ENCODE data around the gene C1S.
A peak's percentile ranks its signal among the peaks of the same experiment; 100 is the strongest.

The C1S gene

DNA sequence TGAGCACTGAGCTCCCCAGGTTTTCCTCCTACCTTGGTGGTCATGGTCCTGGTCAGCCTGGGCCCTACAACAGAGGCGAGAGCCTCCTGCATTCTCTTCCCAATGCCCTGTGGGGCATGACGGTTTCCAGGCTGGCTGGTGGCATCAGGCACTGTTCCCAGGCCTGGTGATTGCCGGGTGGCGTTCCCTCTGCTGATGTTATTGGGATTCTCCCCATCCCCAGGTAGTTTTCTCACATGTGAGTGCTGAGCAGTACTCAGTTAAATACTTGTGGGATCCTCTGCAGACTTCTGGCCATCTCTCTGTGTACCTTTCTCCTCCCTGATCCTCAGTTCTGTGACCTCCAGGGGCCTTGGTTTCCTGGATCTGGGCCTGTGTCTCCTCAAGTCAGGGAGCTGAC lies 16.0 kb downstream of the C1S start:
- no peak for DNase-seq (ENCODE audit: low read depth)

DNA sequence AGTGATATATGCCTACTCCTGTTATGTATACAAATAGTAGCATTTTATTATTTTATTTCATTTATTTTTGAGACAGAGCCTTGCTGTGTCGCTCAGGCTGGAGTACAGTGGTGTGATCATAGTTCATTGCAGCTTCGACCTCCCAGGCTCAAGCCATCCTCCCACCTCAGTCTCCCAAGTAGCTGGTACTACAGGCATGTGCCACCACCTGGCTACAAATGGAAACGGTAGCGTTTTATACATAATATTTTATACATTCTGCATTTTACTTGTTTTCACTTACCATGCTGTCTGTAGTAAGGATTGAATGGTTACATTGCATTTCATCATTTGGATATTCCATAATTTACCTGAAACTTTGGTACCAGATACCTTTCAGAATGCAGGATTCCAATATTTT lies 17.6 kb downstream of the C1S start:
- DNase-seq (ENCODE audit: low read depth): no peak

DNA sequence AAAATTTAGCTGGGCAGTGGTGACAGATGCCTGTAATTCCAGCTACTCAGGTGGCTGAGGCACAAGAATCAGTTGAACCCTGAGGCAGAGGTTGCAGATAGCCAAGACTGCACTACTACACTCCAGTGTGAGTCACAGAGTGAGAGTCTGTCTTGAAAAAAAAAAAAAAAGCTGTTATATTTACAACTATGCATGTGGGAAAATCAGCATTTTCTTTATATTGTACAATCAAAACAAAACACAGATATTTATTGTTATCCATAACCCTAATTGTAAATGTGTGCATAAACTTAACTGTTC lies 19.3 kb downstream of the C1S start:
- DNase-seq (ENCODE audit: low read depth): no peak

DNA sequence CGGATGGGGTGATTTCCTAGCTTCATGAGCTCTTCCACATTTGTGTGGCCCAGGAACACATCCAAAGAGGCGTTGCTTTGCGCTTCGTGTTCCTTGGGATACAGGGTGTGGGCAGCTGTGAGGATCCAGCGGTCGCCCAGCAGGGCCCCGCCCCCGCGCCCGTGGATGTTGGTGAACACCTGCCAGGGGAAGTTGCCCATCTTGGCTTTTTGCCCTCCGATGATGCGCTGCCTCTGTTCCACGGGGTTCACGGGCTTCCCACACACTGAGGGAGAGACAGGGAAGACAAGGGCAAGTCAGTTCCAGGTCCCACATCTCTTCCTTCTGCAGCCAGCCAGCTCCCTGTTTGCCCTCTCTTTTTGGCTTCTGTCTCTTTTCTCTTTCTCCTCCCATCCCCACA lies 20.5 kb downstream of the C1S start:
- no peak for DNase-seq (ENCODE audit: low read depth)

DNA sequence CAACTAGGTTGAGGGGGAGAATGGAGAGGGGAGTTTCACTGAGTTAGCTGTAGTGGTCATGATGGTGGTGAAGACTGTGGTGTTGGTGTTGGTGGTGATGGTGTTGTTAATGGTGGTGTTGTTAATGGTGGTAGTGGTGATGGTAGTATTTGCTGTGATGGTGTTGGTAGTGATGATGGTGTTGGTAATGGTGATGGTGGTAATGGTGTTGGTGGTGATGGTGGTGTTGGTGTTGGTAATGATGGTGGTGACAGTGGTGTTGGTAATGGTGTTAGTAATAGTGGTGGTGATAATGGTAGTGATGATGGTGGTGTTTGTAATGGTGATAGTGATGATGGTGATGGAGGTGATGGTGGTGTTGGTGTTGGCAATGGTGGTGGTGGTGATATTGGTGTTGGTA lies 22.6 kb downstream of the C1S start:
- DNase-seq (ENCODE audit: low read depth): no peak

DNA sequence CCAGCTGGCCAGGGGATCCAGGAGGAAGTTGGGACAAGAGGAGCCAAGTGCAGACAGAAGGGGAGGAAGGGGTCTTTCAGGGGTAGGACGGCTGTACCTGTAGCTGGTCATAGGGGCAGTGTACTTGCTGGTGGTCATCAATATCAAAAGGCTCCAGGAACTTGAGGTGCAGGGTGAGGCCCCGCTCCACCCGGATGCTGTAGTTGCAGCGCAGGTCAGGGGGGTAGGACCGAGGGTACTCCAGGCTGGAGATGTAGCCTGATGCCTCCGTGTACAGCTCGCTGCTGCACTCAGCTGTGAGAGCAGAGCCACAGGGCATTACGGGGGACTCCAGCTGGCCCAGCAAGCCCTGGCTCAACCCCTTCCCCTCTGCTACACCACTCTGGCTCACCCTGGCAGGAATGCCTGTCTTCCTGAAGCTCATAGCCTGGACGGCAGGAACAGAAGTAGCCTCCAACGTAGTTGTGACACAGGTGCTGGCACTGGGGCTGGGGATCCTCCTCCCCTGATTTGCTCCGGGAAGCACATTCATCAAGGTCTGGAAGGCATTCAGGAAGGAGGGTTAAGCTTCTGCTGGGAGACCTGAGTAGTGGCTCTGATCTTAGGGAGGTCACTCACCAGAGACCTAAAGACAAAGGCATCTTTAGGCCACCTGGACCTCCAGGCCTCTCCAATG lies 28.8 kb downstream of the C1S start:
- no peak for DNase-seq (ENCODE audit: low read depth)

DNA sequence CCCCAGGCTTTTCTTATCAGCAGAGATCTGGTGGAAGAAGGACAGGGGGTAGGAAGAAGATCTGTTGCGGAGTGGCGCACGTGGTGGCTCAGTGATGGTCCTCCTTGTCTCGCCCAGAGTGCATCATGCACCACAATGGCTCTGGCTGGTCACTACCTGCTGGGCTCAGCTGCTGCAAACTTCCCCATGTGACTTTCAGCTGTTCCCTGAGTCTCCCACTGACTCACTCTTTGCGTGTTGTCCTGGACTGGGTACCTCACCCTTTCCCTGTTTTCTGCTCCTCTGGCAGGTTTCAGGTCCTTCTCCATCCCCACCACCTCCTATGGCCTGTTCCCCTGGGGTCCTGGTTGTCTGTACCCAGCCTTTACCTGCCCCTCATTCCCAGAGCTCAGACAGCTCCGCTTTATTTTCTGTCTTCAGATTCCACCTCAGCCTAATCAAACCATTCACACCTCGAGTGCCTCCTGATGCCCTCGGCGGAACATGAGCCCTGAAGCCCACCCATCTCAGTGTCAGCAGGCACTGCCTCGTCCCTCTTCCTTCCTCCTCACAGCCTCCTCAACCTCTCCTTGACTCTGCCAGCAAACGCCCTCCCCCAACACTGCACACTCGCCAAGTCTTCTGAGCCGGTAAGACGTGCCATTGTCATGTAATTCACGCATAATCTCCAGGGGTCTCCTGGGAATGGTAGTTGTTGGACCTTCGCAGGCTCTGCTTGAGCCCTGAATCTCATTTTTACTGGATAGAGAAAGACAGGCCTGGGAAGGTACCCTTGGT lies 29.9 kb downstream of the C1S start:
- no peak for DNase-seq (ENCODE audit: low read depth)

DNA sequence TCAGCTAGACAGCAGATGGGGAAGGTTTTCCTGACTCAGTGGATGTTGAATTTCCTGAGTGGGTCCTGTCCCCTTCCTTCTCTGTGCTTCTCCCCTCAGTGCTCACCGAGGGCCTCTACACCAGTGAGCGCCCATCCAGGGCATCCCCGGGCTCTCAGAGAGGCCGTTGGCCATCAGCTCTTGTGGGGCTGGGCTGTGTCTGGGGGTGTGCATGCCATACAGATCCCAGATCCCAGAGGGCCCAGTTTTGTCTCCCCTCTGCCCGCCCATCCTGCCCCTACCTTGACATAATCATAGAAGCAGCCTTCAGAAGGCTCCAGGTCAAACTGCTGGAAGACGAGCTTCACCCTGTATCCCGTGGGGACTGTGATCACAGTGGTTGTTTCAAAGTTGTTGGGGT lies 30.7 kb downstream of the C1S start:
- no peak for DNase-seq (ENCODE audit: low read depth)

DNA sequence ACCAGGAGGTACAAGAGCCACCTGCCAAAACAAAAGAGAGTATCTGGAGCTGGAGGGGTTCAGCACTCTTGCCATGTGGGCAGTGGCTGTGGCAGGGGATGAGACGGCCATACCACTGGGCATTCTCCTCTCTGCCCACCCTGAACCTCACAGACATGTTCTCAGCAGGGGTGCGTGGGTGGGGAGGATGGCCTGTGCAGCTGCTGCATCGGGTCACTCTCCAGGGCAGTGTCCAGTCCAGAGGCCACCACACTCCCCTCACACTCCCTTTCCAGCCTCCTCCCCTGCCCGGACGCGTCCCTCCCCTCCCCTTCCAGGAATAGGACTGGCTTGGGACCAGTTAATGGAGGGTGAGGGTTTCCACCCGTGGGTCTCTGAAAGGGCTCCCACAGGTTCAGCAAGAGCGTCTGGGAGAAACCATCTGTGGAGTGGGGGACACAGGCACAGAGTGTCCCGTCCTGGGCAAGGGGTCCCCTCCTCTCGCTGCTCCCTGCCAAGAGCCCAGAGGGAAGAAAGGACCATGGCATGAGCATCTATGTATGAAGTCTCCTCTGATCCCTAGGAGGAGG lies 31.2 kb downstream of the C1S start:
- DNase-seq (ENCODE audit: low read depth): no peak

DNA sequence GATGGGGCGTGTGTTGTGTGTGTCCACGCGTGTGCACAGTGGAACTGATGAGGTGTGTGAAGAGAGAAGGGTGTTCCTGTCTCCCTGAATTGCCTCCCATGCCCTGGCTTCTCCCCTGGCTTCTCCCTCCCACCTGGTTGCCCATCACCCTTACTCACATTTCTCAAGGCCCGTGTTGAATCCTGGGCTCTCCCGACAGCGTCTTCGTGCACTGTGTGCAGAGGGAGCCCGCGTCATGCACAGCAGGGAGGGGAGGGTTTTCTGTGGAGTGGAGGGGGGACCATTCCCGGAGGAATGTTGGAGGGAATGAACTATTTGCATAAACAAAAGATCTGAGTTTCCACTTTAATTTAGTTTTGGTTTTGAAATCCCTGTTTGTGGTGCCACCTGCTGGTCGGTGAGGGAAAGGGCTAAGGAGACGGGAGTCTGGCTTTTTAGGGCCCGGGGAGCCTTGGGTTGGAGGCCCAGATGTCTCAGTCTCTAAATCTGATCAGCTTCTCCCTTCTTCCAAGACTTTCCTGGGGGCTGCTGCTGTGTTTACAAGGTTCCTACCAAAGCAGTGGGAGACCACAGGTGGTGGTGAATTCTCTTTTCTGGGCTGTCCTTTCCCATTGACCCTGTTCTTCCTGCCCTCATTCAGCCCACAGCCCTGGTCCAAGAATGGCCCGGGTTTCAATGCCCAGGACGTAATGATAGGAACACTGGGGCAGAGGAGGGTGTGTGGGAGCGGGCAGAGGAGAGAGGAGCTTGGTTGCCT lies 31.9 kb downstream of the C1S start, which contains the start of gene C1R:
TSS of gene C1R (minus strand) at position 217 of the 757 bp plus-strand sequence. CDS start at position 160, 57 bp downstream.
- DNase-seq (ENCODE audit: low read depth): peak; percentile 57

DNA sequence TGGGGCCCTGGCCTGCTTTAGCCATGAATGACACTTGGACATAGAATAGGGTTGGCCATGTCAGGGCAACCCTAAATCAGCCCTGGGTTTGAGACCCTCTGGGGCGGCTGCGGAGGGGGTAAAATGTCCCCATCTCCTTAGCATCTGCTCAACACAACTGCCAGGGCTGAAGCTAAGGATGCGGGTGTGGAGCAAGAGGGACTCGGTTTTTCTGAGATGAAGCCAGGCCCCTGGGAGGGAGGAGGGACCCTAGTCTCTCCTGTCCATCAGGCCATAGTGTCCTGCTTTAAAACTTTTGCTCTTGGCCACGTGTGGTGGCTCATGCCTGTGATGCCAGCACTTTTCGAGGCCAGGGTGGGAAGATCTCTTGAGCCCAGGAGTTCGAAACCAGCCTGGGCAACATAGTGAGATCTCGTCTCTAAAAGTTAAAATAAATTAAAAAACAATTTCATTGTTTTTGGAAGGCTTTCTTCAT lies 32.5 kb downstream of the C1S start:
- no peak for DNase-seq (ENCODE audit: low read depth)

DNA sequence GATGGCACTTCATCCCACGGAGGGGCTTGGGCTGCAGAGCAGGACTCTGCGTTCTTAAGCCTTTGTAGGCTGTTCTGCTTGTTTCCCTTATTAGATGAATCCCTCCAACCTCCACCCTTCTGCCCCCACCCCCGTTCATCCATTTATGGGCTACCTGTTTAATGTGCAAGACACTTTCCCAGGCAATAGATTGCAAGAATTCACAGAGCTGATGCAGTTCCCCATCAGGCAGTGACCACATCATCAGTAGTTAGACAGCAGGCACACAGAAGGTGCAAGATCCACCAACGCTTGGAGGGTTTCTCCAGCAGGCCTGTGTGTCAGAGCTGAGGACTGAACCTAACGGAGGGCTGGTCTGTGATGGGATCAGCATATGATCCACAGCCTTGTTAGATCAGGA lies 33.0 kb downstream of the C1S start:
- no peak for DNase-seq (ENCODE audit: low read depth)

DNA sequence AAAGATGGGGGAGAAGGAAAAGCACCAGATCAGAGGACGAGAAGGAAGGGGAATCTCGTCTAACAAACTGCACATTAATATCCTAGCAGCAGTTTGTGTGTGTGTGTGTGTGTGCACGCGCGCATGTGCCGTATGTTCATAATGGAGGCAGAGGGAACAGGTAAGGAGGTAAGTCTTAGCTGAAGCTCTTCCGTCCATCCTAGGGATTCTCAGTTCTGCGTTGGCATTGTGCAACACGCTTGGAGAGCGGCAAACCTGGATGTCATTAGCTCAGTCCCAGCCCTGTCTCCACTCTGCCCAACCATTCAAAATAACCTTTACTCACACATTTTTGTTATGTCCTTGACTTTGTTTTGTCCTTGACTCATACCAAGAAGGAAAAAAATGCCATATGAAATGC lies 33.4 kb downstream of the C1S start:
- no peak for DNase-seq (ENCODE audit: low read depth)

DNA sequence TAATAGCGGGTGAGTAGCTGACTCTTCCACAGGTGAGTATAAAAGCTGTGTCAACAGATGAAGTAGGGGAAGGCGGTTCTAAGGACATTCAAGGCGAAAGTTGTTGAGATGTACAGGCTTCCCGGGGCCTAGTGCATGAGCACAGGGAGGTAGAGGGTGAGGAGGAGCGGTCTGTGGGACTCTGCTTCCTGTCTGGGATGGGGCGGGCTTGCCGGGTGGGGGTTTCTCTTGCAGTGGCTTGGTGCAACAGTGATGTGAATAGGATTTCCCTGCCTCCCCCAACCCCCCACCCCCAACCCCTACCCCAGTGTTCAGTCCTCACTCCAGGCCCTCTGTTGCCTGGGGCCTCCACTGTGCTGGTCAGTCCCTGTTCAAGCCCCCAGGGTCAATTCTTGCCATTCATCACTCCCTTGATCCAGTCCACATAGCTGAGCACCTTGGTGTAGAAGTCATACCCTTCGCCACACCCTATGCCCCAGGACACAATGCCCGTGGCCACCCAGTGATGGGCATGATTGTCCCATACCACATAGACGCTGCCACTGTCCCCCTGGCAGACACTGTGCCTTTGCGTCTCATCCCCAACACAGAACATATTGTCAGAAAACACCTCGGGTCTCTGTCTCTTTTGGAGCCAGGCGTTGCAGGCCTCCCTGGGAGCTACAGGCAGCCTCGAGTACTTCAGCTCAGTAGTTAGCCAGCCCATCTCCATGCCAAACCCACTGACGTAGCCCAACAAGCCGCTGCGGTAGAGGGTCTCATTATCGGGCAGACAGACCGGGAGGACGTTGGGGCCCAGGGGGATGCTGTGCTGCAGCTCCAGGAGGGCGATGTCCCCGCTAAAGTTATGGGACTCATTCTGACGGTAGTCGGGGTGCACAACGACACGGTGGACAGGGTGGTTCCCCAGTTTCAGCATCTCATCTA lies 35.8 kb downstream of the C1S start:
- no peak for DNase-seq (ENCODE audit: low read depth)

DNA sequence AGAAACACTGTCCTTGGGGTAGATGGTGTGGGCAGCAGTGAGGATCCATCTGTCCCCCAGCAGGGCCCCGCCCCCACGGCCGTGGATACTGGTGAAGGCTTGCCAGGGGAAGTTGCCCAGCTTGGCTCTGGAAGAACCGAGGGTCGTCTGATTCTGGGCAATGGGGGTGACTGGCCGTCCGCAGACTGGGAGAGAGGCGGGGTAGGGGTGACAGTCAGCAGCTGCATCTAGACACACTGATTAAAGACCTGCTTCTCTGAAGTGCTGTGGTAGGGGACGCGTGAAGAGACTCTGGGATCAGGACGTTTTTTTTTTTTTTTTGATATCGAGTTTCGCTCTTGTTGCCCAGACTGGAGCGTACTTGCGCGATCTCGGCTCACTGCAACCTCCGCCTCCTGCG lies 36.5 kb downstream of the C1S start:
- DNase-seq (ENCODE audit: low read depth): no peak

DNA sequence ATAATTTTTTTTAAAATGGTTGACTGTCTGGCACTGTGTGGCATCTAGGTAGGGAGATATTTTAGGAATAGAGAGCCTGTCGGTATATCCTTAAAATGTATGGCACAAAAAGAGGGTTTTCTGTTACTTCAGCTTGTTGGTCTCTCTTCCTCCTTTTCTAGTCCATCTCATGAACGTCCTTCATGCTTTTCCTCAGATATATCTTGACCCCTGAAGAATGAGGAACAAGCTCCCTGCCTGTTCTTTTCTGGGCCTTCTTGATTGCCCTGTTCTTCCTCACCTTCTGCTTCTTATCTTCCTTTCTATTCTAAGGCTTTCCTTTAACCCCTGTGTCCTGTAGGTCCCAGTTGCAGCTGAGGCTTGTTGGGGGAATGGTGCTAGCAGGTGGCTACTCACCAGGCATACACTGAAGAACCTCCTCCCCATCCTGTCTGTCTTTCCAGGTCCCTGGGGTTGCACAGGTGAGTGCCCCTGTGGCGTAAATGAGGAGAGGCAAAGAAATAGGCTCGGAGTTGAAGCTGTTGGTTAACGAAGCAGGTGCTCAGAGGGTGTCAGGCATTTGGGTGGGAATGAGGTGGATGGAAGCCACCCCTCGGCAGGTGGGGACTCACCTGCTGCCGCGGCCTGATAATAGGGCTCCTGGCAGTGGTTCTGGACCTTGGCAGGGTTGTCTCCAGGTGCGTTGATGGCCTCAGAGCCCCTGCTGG lies 38.9 kb downstream of the C1S start:
- DNase-seq (ENCODE audit: low read depth): no peak

DNA sequence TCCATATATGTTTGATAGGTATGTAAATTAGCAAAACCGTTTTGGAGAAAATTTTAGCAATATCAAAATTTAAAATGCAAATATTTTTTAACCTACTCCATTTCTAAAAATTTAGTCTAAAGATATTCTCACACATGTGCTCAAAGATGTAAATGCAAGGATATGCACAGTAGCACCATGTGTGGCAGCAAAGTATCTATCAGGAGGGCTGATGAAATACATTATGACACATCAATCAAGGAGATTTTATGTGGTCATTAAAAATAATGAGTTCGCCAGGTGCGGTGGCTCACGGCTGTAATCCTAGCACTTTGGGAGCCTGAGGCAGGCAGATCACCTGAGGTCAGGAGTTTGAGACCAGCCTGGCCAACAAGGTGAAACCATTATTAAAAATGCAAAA lies 39.7 kb downstream of the C1S start:
- DNase-seq (ENCODE audit: low read depth): no peak

DNA sequence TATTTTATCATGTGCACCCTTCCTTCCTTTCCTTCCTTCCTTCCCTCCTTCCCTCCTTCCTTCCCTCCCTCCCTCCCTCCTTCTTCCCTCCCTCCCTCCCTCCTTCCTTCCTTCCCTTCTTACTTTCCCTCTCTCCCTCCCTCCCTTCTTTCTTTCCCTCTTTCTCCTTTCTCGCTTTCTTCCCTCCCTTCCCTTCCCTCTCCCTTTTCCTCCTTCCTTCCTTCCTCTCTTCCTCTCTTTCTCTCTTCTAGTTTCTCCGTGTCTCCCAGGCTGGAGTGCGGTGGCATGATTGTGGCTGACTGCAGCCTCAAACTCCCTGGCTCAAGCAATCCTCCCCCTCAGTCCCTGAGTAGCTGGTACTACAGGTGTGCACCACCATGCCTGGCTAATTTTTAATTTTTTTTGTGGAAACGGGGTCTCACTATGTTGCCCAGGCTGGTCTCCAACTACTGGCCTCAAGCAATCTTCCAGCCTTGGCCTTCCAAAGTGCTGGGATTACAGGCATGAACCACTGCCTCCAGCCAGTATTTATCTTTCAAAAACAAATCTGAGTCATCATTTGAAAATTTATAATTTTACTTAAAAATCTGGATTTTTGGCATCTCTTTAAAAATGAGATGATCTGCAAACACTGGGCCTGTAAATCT lies 40.7 kb downstream of the C1S start:
- no peak for DNase-seq (ENCODE audit: low read depth)

DNA sequence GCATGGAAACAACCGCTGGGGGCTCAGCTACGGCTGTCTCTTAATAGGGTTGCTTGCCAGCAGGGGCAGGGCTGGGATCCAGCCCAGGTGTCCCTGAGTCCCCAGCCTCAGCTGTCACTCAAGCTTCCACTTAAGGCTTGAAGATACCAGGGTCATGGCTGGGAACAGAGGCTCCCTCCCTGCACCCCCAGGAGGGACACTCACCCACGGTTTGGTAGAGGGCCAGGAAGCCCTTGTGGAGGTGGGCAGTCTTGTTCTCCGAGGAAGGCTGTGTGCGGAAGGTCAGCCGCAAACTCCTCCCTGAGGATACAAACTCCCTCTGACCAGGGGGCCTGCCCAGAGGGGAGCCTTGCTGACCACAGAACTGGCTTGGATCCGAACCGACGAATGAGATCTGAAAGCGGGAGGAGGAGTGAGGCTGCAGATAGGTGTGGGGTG lies 41.2 kb downstream of the C1S start:
- no peak for DNase-seq (ENCODE audit: low read depth)

DNA sequence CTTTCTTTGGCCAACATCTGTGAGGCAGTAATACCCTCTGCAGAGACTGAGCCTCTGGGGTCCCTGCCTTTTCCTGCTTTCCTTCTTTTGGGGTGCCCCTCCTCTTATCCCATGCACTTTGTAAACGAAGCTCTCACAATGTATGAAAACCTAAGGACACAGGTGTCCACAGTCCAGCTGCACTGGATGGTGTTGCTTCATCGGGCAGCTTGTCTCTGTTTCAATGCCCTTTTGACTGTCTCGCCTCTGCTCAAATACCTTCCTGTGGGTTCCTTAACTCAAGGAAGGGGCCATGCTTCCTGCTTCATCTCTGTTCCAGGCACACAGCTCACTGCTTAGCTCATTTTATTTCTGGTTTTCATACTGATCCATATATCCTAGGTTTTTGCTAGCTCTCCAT lies 42.1 kb downstream of the C1S start:
- DNase-seq (ENCODE audit: low read depth): no peak
